Fibroblast of lung (primary cell): ENCODE measurements around the gene CASQ1. TPM values are rescaled to one million over a fixed set of nuclear protein-coding genes. Genes with fewer than 3 reads are reported as not detected.

Experiments
- DNase-seq, 2 donors: peaks; one replicate each; pipeline versions ENCODE4 v3.0.0 to v3.0.0-alpha.2; 2010; ENCODE audit warnings: low read depth in 2 of 2
- H2AFZ ChIP-seq: 2 replicates; pipeline ENCODE4 v1.5.1; 2012; ENCODE audit warnings: low read length, control low read depth, inconsistent platforms
- H3K27ac ChIP-seq: 2 replicates; pipeline ENCODE4 v1.5.1; 2011; ENCODE audit warnings: low read length, control low read depth; ENCODE audit not compliant: insufficient read depth
- H3K27me3 ChIP-seq: 2 replicates; pipeline ENCODE4 v1.5.1; 2011; ENCODE audit warnings: mild to moderate bottlenecking, low read length; ENCODE audit not compliant: control insufficient read depth, insufficient read depth
- H3K36me3 ChIP-seq: 2 replicates; pipeline ENCODE4 v1.5.1; 2011; ENCODE audit warnings: low read length; ENCODE audit not compliant: control insufficient read depth, insufficient read depth
- H3K4me1 ChIP-seq: 2 replicates; pipeline ENCODE4 v1.5.1; 2011; ENCODE audit warnings: low read length; ENCODE audit not compliant: control insufficient read depth, insufficient read depth; ENCODE audit errors: extremely low read depth
- H3K4me2 ChIP-seq: 2 replicates; pipeline ENCODE4 v1.5.1; 2011; ENCODE audit warnings: low read length, control low read depth; ENCODE audit not compliant: insufficient read depth; ENCODE audit errors: extremely low read depth
- H3K4me3 ChIP-seq, 4 experiments: fragments of 200-600 bp in 1 of 4; sonication (generic) in 1 of 4; replicated peaks in 1 of 4; 2 replicates each; pipeline ENCODE4 v1.5.1; 2011 to 2016; ENCODE audit warnings: low read length in 4 of 4, low read depth in 3 of 4, mild to moderate bottlenecking in 3 of 4, control low read depth in 2 of 4, inconsistent platforms in 1 of 4, mixed read lengths in 1 of 4; ENCODE audit not compliant: insufficient read depth in 1 of 4; ENCODE audit errors: control extremely low read depth in 1 of 4
- H3K79me2 ChIP-seq: 2 replicates; pipeline ENCODE4 v1.5.1; 2012; ENCODE audit warnings: mild to moderate bottlenecking, low read length, inconsistent platforms; ENCODE audit not compliant: control insufficient read depth, insufficient read depth
- H3K9ac ChIP-seq: 2 replicates; pipeline ENCODE4 v1.5.1; 2011; ENCODE audit warnings: mild to moderate bottlenecking, low read length, control low read depth; ENCODE audit not compliant: insufficient read depth
- H3K9me3 ChIP-seq: 2 replicates; pipeline ENCODE4 v1.5.1; 2012; ENCODE audit warnings: low read depth, low read length; ENCODE audit not compliant: control insufficient read depth, insufficient read depth
- H4K20me1 ChIP-seq: 2 replicates; pipeline ENCODE4 v1.5.1; 2011; ENCODE audit warnings: low read length; ENCODE audit not compliant: control insufficient read depth, insufficient read depth; ENCODE audit errors: extremely low read depth
- EZH2 ChIP-seq: IDR thresholded peaks from 2 replicates; pipeline ENCODE4 v1.5.1; 2012; ENCODE audit warnings: low read length, control low read depth, mild to moderate bottlenecking; ENCODE audit errors: missing control alignments
- polyA plus RNA-seq, 2 donors: library from polyadenylated mRNA; depleted of rRNA in 1 of 2; stranded (reverse) in 1 of 2; unstranded in 1 of 2; fragments of >200 nt; gene quantifications; 2 replicates each; pipeline ENCODE4 v1.2.1, GENCODE V29; 2011 to 2012; ENCODE audit warnings: missing spikeins in 1 of 2
- total RNA-seq: library from RNA; depleted of rRNA; stranded (reverse); fragments of >200 nt; gene quantifications from 2 replicates; pipeline ENCODE4 v1.2.1, GENCODE V29; 2014
- TF ChIP-seq, protein P1 (sequence below), 2 donors: IDR thresholded peaks in 1 of 2; conservative IDR thresholded peaks in 1 of 2; 1 replicate in 1 of 2; 2 replicates in 1 of 2; pipeline ENCODE4 v1.5.1; 2011 to 2012; ENCODE audit warnings: low read length in 2 of 2, control low read depth in 1 of 2, inconsistent platforms in 1 of 2, low read depth in 1 of 2, mild to moderate bottlenecking in 1 of 2

The CASQ1 gene
- total and polyA plus RNA-seq, 2 donors (not counting 1 experiment from before 2014, with no cell fraction given) = 0.15 to 0.17 TPM

DNA sequence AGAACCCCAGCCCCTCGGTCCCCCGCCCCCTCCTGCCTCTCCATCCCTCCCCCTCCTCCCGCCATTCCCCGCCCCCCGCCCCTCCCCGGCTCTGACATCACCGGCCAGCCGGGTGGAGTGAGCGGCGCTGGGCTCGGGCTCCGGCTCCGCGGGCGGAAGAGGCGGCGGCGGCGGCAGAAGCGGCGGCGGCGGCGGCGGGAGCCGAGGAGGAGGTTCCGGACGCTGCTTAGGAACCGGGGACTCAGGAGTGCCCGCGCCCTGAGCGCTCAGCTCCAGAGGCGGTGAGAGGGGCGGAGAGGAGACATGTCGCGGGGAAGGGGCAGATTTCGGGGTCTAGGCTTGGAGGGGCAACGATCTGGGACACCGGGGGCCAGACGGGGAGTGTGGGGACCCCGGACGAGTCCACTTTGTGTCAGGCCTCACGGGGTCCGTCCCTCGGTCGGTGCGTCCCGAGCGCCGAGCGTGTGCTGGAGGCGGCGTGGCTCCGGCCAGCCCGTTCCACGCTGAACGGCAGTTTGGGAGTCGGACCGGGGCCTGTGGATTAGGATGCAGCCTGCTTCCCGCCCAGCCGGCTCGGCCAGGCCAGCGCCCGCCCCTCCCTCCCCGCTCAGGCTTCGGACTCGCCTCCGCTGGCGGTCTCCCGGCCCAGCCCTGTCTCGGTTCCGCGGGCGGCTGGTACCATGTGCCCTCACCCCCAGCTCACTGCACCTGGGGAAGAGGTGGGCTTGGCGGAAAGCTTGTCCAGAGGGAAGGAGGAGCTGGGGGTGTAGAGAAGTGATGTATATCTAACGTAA is 15.1 kb downstream of the CASQ1 start, which contains the start of gene PEA15:
PEA15 (plus strand) TSS at position 143 of the 794 bp plus-strand sequence. CDS start 6,161 bp downstream, outside the sequence.
- Histone ChIP-seq H4K20me1 (peaks cover 4% of the 10 kb centered on the region), H3K9me3 (no peaks in the 10 kb centered on the region), H3K4me2 (peak within 1 kb of the TSS; percentile 97), H3K9ac (peak within 1 kb of the TSS; percentile 96), H3K4me1 (peaks cover 35% of the 10 kb centered on the region), H2AFZ (peak within 1 kb of the TSS; percentile 65), H3K27ac (peak within 1 kb of the TSS; percentile 97), H3K36me3 (peaks cover 19% of the 10 kb centered on the region), H3K27me3 (no peaks in the 10 kb centered on the region), H3K79me2 (peaks cover 49% of the 10 kb centered on the region), H3K4me3 (peak within 1 kb of the TSS; percentile 59 to 98 (median 97))
- TF ChIP-seq, protein P1, sequence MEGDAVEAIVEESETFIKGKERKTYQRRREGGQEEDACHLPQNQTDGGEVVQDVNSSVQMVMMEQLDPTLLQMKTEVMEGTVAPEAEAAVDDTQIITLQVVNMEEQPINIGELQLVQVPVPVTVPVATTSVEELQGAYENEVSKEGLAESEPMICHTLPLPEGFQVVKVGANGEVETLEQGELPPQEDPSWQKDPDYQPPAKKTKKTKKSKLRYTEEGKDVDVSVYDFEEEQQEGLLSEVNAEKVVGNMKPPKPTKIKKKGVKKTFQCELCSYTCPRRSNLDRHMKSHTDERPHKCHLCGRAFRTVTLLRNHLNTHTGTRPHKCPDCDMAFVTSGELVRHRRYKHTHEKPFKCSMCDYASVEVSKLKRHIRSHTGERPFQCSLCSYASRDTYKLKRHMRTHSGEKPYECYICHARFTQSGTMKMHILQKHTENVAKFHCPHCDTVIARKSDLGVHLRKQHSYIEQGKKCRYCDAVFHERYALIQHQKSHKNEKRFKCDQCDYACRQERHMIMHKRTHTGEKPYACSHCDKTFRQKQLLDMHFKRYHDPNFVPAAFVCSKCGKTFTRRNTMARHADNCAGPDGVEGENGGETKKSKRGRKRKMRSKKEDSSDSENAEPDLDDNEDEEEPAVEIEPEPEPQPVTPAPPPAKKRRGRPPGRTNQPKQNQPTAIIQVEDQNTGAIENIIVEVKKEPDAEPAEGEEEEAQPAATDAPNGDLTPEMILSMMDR (conservative IDR thresholded peaks at IDR 0.05 in 1 of 2, IDR thresholded peaks at IDR 0.05 in 1 of 2; ENCODE audit: low read depth in 1 of 2, low read length in 2 of 2) = no peak
- TF ChIP-seq EZH2 = no peak
- peak; percentile 56 to 57 for DNase-seq

DNA sequence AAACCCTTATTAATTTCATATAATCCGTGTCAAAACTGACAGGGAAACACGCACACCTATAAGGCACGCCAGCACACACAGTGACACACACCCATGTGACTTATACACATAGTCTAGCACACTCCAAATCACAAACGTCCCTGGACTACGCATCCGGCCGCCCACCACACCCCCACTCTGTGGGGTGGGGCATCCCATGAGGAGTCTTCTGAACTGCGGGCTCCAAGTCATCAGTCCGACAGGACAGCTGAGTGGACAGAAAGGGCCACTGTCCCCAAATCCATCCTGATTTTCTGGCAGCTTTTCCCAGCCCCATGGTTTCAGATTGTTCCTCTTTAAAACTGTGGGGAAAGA is 15.6 kb downstream of the CASQ1 start:
- Histone ChIP-seq H3K27me3 (no peaks in the 10 kb centered on the region), H4K20me1 (peaks cover 4% of the 10 kb centered on the region), H3K9me3 (no peaks in the 10 kb centered on the region), H3K79me2 (peaks cover 55% of the 10 kb centered on the region), H3K4me2 (peak overlapping the region; percentile 97), H3K4me3 (peak overlapping the region; percentile 59 to 98 (median 97)), H3K27ac (peak overlapping the region; percentile 97), H2AFZ (no peak overlapping the region), H3K36me3 (peaks cover 22% of the 10 kb centered on the region), H3K9ac (peak overlapping the region; percentile 96), H3K4me1 (peaks cover 36% of the 10 kb centered on the region)
- no peak for TF ChIP-seq EZH2
- TF ChIP-seq, protein P1 (conservative IDR thresholded peaks at IDR 0.05 in 1 of 2, IDR thresholded peaks at IDR 0.05 in 1 of 2; ENCODE audit: low read depth in 1 of 2, low read length in 2 of 2) = no peak
- peak; percentile 46 to 70 for DNase-seq

DNA sequence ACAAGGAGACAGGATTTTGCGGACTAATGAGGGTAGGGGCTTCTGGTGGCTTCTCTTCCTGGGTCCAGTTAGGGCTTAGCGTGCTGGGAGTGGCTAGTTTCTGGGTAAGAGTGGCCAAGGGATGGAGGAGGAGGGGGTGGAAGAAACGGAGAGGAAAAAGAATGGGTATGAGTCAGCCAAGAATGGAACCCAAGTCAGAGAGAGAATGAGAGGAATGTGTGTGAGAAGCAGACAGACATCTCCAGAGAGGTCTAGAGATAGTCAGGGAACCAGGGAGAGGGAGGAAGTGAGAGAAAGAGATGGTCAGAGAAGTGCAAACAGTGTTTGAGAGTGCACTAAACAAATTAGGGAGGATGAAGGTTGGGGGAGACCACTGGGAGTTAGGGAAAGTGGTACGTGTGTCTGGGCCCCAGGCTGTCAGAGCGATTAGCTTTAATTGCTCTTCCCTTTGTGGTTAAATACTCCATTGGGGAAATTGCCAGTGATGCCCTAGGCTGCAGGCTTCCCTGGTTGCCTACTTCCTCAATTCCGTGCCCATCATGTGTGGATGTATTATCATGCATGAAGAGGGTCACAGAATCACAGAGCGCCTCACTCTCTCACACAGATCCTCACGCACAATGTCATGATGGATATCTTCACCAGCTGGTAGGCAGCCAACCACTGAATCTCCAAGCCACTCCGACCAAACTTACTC is 16.2 kb downstream of the CASQ1 start:
- no peaks in the 10 kb centered on the region for H3K9me3 ChIP-seq
- peak overlapping the region; percentile 97 for H3K27ac ChIP-seq
- peaks cover 61% of the 10 kb centered on the region for H3K79me2 ChIP-seq
- H3K4me3 ChIP-seq = peak overlapping the region; percentile 59 to 98 (median 97)
- H3K27me3 ChIP-seq = no peaks in the 10 kb centered on the region
- H2AFZ ChIP-seq = no peak overlapping the region
- peaks cover 4% of the 10 kb centered on the region for H4K20me1 ChIP-seq
- peak overlapping the region; percentile 97 for H3K4me2 ChIP-seq
- peak overlapping the region; percentile 96 for H3K9ac ChIP-seq
- H3K36me3 ChIP-seq = peaks cover 26% of the 10 kb centered on the region
- DNase-seq = peak; percentile 74 to 93
- no peak for TF ChIP-seq EZH2
- TF ChIP-seq, protein P1 (conservative IDR thresholded peaks at IDR 0.05 in 1 of 2, IDR thresholded peaks at IDR 0.05 in 1 of 2; ENCODE audit: low read depth in 1 of 2, low read length in 2 of 2) = no peak
- peaks cover 36% of the 10 kb centered on the region for H3K4me1 ChIP-seq
